Prostate gland (tissue), 2 donors: Measurements from ENCODE around the gene APLP2.

Source experiments
- POLR2AphosphoS5 ChIP-seq: sonication (generic); formaldehyde crosslinking; IDR thresholded peaks from one replicate; pipeline ENCODE4 v1.6.1; 2017; ENCODE audit warnings: antibody characterized with exemption
- TF ChIP-seq, protein P1 (sequence below), 4 experiments: fragments of 200-600 bp in 2 of 4; fragments of 450-650 bp in 2 of 4; sonication (generic) in 2 of 4; IDR thresholded peaks; 1 replicate in 3 of 4; 2 replicates in 1 of 4; pipeline ENCODE4 v1.5.1; 2016 to 2019; ENCODE audit warnings: antibody characterized with exemption in 4 of 4, mild to moderate bottlenecking in 2 of 4, moderate library complexity in 2 of 4

DNA sequence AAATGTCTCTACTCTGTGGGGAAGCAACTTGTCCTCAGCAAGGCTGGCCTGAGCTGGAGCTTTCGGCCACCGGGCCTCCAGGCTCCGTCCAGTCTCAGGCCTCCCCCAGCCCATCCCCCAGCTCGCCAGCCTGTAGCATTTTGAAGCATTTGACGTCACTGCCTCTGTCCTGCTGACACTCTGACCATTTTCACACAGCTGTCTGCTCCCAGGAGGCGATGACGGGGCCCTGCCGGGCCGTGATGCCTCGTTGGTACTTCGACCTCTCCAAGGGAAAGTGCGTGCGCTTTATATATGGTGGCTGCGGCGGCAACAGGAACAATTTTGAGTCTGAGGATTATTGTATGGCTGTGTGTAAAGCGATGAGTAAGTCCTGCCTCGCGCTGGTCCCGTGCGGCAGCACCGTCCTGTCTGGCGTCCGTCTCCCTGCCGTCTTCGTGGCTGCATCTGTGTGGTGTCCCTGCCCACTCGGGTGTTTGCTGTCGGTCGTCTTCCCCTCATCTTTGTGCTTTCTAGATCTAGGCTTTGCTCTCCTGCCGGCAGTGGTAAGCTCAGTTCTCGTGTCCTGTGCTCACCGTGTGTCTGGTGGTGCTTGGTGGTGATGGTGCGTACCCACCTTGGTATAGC, 53.8 kb downstream of the APLP2 start:
- TF ChIP-seq, protein P1, sequence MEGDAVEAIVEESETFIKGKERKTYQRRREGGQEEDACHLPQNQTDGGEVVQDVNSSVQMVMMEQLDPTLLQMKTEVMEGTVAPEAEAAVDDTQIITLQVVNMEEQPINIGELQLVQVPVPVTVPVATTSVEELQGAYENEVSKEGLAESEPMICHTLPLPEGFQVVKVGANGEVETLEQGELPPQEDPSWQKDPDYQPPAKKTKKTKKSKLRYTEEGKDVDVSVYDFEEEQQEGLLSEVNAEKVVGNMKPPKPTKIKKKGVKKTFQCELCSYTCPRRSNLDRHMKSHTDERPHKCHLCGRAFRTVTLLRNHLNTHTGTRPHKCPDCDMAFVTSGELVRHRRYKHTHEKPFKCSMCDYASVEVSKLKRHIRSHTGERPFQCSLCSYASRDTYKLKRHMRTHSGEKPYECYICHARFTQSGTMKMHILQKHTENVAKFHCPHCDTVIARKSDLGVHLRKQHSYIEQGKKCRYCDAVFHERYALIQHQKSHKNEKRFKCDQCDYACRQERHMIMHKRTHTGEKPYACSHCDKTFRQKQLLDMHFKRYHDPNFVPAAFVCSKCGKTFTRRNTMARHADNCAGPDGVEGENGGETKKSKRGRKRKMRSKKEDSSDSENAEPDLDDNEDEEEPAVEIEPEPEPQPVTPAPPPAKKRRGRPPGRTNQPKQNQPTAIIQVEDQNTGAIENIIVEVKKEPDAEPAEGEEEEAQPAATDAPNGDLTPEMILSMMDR (IDR thresholded peaks at IDR 0.05): no peak
- TF ChIP-seq POLR2AphosphoS5: no peak
